CD4-positive, alpha-beta T cell treated with Interleukin-6 at 100 ng/mL for 8 hours (primary cell): ENCODE data around the gene CUL4B.
"Not testable (repeated sequence)": the region's sequence is repeated elsewhere in the genome, so short reads cannot be mapped to it uniquely, and the experiment has no call there.

Experiments used
- DNase-seq: peaks from one replicate; pipeline ENCODE4 v3.0.0-alpha.2; 2020; ENCODE audit warnings: mixed read lengths, low spot score

CUL4B gene

DNA sequence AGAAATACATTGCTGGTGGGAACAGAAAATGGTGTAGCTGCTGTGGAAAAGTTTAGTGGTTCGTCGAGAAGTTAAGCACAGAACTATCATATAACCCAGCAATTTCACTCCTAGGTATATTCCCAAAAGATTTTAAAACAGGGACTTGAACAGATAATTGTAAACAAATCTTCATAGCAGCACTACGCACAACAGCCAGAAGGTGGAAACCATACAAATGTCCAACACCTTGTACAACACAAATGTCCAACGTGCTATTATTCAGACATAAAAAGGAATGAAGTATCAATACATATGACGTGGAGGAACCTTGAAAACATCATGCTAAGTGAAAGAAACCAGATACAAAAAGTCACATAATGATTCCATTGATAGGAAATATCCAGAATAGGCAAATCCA lies 37.9 kb downstream of the CUL4B start:
- DNase-seq = no peak

DNA sequence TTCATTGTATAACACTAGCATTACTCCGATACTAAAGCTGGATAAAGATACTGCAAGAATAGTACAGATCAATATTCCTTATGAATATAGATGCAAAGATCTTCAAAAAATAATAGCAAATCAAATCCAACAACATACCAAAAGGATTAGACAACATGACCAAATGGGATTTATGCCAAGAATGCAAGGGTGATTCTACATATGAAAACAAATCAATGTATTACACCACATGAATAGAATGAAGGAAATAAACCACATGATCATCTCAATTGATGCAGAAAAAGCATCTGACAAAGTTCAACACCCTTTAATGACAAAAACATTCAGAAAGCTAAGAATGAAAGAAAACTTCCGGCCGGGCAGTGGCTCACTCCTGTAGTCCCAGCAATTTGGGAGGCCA lies 42.8 kb downstream of the CUL4B start:
- no peak for DNase-seq

DNA sequence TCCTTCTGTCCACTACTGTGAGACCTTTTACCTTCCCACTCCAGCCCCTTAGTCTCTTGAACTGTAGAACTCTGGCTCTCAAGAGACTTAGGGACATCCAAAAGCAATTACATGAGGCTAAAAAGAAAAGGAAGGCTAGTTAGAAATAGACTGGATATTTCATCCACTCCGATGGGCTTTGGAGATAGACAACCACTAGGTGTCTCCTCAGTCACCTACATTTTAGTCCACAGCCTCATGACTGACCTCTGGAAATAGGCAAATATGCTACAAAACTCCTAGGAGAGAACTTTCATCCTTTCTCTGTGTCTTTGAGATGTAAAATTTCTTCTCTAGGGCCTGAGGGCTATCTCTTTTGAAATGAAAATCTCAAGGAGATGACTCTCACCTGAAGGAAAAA lies 46.5 kb downstream of the CUL4B start:
- no peak for DNase-seq

DNA sequence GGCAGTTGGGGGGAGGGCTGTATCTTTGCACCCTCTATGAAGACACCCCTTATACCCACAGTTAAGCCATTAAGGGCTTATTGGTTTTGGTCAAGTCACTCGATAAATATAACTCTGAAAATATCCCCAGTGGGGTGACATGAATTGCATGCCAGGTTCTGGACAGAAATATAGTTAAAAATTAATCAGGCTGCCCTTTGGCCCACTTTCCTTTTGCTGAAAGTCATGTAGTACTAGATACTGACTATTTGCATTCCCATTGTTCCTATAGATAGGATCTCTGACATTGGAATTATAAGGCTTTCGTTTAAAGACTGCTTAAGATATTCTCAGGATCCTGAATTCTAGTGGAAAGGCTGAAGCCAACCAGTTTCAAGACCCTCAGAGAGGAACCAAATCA lies 48.1 kb downstream of the CUL4B start:
- no peak for DNase-seq

DNA sequence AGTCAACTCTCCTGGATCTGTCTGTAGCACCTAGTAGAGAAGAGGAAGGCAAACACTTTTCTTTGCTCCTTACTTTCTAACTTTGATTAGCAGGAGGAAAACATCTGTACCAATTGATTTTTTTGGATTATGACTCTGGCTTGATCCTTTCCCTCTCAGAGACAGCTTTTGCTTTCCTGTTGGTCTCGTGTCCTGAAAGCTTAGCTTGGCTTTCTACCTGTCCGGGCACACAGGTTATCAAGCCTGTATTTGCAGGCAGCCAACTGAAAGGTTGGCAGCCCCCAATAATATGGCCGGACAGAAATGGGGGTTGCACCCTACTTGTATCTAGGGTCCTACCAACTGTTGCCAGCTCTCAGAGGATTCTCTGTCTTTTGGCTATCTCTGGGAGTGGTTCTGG lies 48.5 kb downstream of the CUL4B start:
- DNase-seq = no peak

DNA sequence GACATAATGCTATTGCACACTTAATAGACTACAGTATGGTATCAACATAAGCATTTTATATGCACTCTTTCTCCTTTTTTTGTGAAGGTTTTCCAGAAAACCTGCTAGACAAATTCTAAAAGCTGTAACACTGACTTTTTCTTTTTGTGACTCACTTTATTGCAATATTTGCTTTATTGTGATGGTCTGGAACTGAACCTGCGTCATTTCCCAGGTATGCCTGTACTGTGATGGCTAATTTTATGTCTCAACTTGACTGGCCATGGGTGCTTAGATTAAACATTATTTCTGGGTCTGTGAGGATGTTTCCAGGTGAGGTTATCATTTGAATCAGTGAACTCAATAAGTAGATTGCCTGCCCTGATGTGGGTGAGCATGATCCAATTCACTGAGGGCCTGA lies 56.2 kb downstream of the CUL4B start:
- no peak for DNase-seq

DNA sequence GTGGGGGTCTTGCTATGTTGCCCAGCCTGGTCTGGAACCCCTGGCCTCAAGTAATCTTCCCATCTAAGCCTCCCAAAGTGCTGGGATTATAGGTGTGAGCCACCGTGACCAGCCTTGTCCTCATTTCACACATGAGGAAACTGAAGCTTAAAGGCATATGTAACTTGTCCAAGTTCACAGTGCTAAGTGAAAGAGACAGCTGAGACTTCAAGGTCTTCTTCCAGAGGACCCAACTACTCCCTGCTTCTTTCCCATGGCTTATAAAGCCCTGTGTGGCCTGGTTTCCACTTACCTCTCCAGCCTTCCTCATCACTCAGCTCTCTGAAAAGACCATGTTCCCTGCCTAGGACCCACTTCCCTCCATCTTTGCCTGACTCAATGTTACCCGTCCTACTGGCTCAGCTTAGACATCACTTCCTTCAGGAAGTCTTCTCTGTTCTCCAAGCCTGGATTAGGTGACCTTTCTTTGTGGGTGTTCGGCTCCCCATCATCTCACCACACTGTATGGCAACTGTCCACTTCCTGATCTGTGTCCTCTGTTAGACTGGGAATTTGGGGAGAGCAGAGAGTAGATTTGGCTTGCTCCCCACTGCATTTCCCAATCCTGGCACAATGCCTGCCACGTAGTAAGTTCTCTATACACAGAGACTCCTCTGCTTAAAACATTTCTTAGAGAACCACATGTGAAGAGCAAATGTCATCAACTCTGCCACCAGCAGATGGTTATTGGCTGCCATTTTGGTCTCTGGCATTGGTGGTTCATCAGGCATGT lies 61.3 kb downstream of the CUL4B start:
- no peak for DNase-seq

DNA sequence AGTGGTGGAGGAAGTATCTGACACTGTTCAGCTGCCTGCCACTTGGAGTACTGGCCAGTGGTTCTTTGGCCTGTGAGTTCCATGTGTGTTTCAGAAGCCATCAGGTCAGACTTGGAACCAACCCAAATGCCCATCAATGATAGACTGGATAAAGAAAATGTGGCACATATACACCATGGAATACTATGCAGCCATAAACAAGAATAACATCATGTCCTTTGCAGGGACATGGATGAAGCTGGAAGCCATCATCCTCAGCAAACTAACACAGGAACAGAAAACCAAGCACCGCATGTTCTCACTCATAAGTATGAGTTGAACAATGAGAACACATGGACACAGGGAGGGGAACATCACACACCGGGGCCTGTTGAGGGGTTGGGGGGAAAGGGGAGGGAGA lies 70.6 kb downstream of the CUL4B start:
- DNase-seq = not testable (repeated sequence)

DNA sequence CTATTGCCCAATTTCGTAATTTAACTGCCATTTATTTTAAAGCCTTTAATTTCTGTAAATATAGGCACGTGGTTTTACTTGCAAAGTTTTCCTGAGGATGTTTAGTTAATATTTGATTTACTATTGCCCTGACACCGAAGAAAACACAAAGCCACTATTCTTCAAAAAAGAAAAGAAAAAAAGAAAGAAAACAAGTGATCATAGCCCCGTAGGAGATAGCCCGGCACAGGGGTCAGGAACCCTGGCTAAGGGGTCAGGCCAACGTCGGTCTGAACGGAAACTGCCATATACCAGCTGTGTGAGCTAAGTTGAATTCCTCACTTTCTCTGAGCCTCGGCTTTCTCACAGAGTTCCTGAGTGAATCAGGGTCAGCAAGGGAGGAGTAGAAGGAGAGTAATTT lies 74.0 kb downstream of the CUL4B start:
- no peak for DNase-seq

DNA sequence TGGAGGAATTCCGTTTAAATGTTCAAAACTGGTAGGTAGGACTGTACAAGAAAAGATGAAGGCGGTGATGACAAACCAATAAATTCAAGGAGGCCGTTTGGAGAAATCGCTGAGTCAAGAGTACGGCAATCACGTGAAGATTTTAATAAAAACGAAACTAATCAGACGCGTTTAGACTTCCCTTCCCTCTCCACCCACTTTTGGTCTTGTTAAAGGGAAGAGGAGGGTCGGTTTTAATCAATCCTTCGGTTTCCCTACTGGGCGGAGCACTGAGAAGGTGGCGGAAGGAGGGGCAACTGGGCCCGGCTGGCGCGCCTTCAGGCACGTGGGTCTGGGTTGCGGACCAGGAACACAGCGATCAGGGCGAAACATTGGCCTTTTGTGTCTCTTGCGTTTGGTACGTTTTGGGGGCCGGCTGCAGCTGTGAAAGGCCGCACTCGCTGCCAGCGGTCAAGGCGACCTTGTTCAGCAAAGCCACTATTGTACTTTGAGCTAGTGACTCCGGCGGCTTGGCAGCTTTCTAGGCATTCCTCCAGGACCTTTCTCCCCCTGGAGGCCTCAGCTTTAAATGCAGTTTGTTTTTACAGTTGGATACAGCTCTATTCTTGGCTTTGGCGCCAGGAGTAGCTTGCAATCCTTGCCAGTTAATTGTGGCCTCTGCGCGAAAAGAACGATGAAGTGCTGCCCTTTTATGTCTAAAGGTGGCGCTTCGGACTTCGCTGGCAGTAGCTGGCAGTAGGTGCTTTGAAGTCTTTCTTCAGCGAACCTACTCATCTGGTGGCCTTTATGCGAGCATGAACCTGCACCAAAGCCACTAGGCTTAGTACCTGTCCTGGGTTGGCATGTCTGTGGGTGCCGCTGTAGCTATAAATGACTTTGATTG lies 74.9 kb downstream of the CUL4B start:
- peak; percentile 43 for DNase-seq

DNA sequence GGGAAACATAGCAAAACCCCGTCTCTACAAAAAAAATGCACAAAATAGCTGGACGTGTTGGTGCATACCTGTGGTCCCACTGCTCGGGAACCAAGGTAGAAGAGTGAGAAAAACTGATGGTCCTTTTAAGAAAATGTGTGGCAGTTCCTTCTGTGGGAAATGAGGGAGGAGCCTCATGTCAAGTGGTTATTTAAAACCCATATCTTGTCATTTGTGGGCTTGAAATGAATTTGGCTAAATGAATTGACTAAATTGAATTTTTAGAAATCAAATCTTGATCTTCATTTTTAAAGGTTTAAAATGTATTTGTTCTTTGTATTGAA lies 75.5 kb downstream of the CUL4B start:
- no peak for DNase-seq

DNA sequence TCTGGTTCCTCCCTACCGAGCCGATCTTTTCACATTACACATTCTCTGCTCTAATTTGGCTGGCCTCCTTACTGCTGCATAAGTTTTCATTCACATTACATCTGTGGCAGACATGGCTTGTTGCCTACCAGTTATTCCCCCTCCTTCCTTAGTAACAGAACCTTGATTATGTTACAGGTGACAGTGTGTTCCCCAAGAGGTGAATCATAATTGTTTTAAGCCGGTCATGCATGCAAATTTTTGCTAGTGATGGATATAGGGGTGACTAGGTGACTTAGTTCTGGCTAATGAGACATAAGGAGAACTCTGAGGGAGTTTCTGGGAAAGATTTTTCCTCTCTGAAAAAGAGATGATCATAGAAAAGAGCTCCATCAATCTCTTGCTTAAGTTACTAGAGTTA lies 83.3 kb downstream of the CUL4B start:
- no peak for DNase-seq

DNA sequence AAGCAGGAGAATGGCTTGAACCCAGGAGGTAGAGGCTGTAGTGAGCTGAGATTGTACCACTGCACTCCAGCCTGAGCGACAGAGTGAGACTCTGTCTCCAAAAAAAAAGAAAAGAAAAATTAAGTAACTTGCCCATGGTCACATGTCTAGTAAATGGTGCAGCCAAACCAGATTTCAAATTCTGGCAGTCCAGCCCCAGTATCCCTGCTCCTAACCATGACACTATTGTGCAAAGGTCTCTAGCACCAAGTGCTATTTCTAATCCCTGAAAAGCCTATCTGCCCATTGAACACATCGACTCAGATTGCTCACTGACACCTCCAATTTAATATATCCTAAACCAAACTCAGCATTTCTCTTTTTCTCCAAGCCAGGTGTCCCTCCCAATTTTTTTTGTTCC lies 84.0 kb downstream of the CUL4B start:
- no peak for DNase-seq

DNA sequence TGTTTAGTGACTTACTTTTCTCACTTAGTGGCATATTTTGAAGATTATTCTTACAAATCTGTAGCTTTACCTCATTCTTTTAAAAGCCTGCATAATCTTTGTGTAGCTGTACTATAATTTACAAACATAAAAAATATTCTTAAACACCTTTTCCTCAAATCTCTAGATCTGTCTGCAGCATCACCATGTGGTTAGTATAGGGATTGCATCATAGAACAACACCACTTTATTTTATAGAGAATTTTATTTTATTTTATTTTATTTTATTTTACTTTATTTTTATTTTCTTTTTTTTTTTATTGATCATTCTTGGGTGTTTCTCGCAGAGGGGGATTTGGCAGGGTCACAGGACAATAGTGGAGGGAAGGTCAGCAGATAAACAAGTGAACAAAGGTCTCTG lies 85.3 kb downstream of the CUL4B start:
- DNase-seq = peak; percentile 29
